HG03097 (cell line): Measurements from ENCODE around the gene FAR1.

Source experiments
- ATAC-seq: cut with Tn5 transposase; IDR thresholded peaks from one replicate; pipeline ENCODE4 v1.9.1; 2021; ENCODE audit not compliant: unreplicated experiment, low FRiP score

The FAR1 gene

DNA sequence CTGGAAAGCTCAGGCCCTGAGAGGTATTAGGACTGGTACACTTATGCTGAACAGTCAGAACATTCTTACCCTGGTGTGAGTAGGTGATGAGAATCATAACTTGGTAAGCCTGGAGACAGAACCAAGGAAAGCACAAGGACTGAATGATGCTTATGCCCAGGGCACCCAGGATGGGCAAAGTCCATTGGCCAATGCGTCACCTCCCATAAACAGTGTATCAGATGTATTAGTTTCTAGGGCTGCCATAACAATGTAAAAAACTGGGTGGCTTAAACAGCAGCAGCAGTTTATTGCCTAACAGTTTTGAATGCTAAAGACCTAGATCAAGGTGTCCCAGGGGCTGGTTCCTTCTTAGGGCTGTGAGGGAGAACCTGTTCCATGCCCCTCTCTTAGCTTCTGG, 107.0 kb downstream of the FAR1 start:
- no peak for ATAC-seq

DNA sequence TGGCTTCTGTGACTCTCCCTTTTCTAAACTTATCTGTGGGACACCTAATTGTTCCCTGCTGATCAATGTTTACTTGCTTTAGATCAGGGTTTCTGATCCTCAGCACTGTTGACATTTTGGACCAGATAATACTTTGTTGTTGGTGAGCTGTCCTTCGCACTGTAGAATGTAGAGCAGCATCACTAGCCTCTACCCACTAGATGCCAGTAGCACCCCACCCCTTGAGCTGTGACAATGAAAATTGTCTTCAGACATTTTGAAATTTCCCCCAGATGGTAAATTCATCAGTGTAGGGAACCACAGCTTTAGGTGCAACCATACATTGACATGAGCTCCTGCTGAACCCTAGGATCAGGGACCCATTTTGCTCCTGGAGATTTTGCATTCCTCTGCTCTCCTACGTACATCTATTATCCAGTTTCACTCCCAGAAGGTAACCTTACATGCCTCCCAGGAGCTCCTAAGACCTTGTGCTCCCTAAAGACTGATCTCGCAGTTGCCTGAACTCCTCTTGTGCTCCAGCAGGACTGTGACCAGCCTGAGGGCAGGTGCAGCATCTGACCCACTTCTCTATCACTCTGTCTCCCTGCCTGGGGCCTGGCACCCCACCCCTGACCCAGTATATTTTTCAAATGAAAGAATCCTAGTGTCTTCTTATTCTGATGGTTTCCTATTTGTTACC, 107.8 kb downstream of the FAR1 start:
- no peak for ATAC-seq

- ATAC-seq, result no peak
Observed at GRCh38 chr11:13777341-13777985, 109.0 kb downstream of the FAR1 start.

- no peak for ATAC-seq
Observed at GRCh38 chr11:13778345-13778744, 109.9 kb downstream of the FAR1 start.

GRCh38 chr11:13781153-13781552, 112.7 kb downstream of the FAR1 start:
- no peak for ATAC-seq
